Nephron progenitor cell (in vitro differentiated cells): Measurements from ENCODE around the gene RSL24D1.

Source experiments
- DNase-seq: peaks from one replicate; pipeline ENCODE4 v3.0.0; 2021
- H3K27ac Mint-ChIP-seq: 2 replicates; pipeline ENCODE4 v1.8.0; 2021; ENCODE audit warnings: mild to moderate bottlenecking, moderate library complexity, mixed read lengths
- H3K27me3 Mint-ChIP-seq: 2 replicates; pipeline ENCODE4 v1.8.0; 2021; ENCODE audit warnings: mild to moderate bottlenecking, low read depth, mixed read lengths; ENCODE audit not compliant: poor library complexity
- H3K36me3 Mint-ChIP-seq: 2 replicates; pipeline ENCODE4 v1.8.0; 2021; ENCODE audit warnings: low read depth, mixed read lengths
- H3K4me1 Mint-ChIP-seq: 2 replicates; pipeline ENCODE4 v1.8.0; 2021; ENCODE audit warnings: mixed read lengths
- H3K4me3 Mint-ChIP-seq: 2 replicates; pipeline ENCODE4 v1.8.0; 2021; ENCODE audit warnings: mild to moderate bottlenecking, moderate library complexity, mixed read lengths
- H3K9me3 Mint-ChIP-seq: 2 replicates; pipeline ENCODE4 v1.8.0; 2021; ENCODE audit warnings: mild to moderate bottlenecking, moderate library complexity, mixed read lengths
- CTCF ChIP-seq: fragments of 200-600 bp; sonication (generic); IDR thresholded peaks from 2 replicates; pipeline ENCODE4 v1.5.0; 2021; ENCODE audit warnings: antibody characterized with exemption

The RSL24D1 gene

GRCh38 chr15:55133972-55134371 lies 62.8 kb downstream of the RSL24D1 start:
- DNase-seq = no peak
- peaks cover 4% of the 10 kb centered on the region for H3K36me3 Mint-ChIP-seq
- peaks cover 5% of the 10 kb centered on the region for H3K27me3 Mint-ChIP-seq

GRCh38 chr15:55132672-55133071 lies 64.1 kb downstream of the RSL24D1 start:
- no peak for TF ChIP-seq CTCF
- no peak overlapping the region for H3K4me3 Mint-ChIP-seq
- peaks cover 4% of the 10 kb centered on the region for H3K36me3 Mint-ChIP-seq
- H3K9me3 Mint-ChIP-seq = peaks cover 33% of the 10 kb centered on the region
- H3K4me1 Mint-ChIP-seq = no peaks in the 10 kb centered on the region
- no peak overlapping the region for H3K27ac Mint-ChIP-seq
- peaks cover 2% of the 10 kb centered on the region for H3K27me3 Mint-ChIP-seq
- DNase-seq = no peak

More at GRCh38 chr15:55133972-55134371, 62.8 kb downstream of the RSL24D1 start:
- H3K4me3 Mint-ChIP-seq = no peak overlapping the region
- no peak overlapping the region for H3K27ac Mint-ChIP-seq
- peaks cover 38% of the 10 kb centered on the region for H3K9me3 Mint-ChIP-seq
- H3K4me1 Mint-ChIP-seq = no peaks in the 10 kb centered on the region
- TF ChIP-seq CTCF = no peak
